ENCODE measurements around the gene TUT4. TPM values are rescaled to one million over a fixed set of nuclear protein-coding genes. Genes with fewer than 3 reads are reported as not detected.

The TUT4 gene
- total RNA-seq, 1 experiment from 2014 or later: 37.4 TPM

- Histone ChIP-seq H3K4me3 (ENCODE audit: low read length) (no peak overlapping the region), H3K27me3 (ENCODE audit: low read length) (no peaks in the 10 kb centered on the region), H4K20me1 (ENCODE audit: low read length) (0 out of 2 replicates have a peak, but pooled peaks cover 2% of the 10 kb centered on the region), H3F3A (ENCODE audit: low read length, unreplicated experiment) (no peaks in the 10 kb centered on the region), H3K4me1 (ENCODE audit: insufficient read depth, low read length) (no peaks in the 10 kb centered on the region; the same call in 1 of the 2 replicates), H3K9ac (ENCODE audit: low read length) (no peak overlapping the region), H3K79me2 (ENCODE audit: low read length) (peaks cover 10% of the 10 kb centered on the region), H3K9me3 (ENCODE audit: low read length) (no peaks in the 10 kb centered on the region), H3K27ac (ENCODE audit: low read length) (no peak overlapping the region), H2AFZ (ENCODE audit: low read length) (no peak overlapping the region), H3K36me3 (ENCODE audit: low read depth, low read length) (no peaks in the 10 kb centered on the region), H3K4me2 (ENCODE audit: low read length) (no peak overlapping the region), H3K9me2 (replicated peaks; ENCODE audit: low read length) (no peaks in the 10 kb centered on the region)
- ChIA-PET POLR2A (ENCODE audit: unreplicated experiment) (no interaction called here), CTCF (no interaction called here)
- no peak for TF ChIP-seq EZH2 (IDR thresholded peaks at IDR 0.05; ENCODE audit: low read length, unreplicated experiment)
- no peak for TF ChIP-seq EZH2phosphoT487 (IDR thresholded peaks at IDR 0.05; ENCODE audit: borderline replicate concordance, low read length)
- no peak for TF ChIP-seq CTCF (conservative IDR thresholded peaks at IDR 0.05; ENCODE audit: low read depth, low read length)
- no peak for ATAC-seq
- no peak for DNase-seq
- intact Hi-C loops (cut with micrococcal nuclease): no loop called here
- no TSS peak for BruUV-seq (replicated peaks)
Observed at GRCh38 chr1:52556641-52557360, 3.9 kb upstream of the TUT4 start.

GRCh38 chr1:52554756-52555155 is 1.9 kb upstream of the TUT4 start:
- Histone ChIP-seq H3K9me3 (ENCODE audit: low read length) (no peaks in the 10 kb centered on the region), H3K36me3 (ENCODE audit: low read depth, low read length) (no peaks in the 10 kb centered on the region), H3K4me3 (ENCODE audit: low read length) (no peak overlapping the region), H3K4me1 (ENCODE audit: insufficient read depth, low read length) (peaks cover 11% of the 10 kb centered on the region), H4K20me1 (ENCODE audit: low read length) (peaks cover 13% of the 10 kb centered on the region), H3K79me2 (ENCODE audit: low read length) (peaks cover 30% of the 10 kb centered on the region), H3K9ac (ENCODE audit: low read length) (no peak overlapping the region), H3K9me2 (replicated peaks; ENCODE audit: low read length) (no peaks in the 10 kb centered on the region), H3K27ac (ENCODE audit: low read length) (no peak overlapping the region), H2AFZ (ENCODE audit: low read length) (no peak overlapping the region), H3K4me2 (ENCODE audit: low read length) (no peak overlapping the region), H3K27me3 (ENCODE audit: low read length) (no peaks in the 10 kb centered on the region), H3F3A (ENCODE audit: low read length, unreplicated experiment) (no peaks in the 10 kb centered on the region)
- DNase-seq (no peak), ATAC-seq (no peak)
- POLR2A ChIA-PET (ENCODE audit: unreplicated experiment): no interaction called here
- intact Hi-C loops (cut with micrococcal nuclease): loop anchor here (5.0 kb wide), 1 partner anchor 133 kb away; no protein-coding TSS in a partner anchor
- TF ChIP-seq CTCF (conservative IDR thresholded peaks at IDR 0.05; ENCODE audit: low read depth, low read length) (no peak), EZH2phosphoT487 (IDR thresholded peaks at IDR 0.05; ENCODE audit: borderline replicate concordance, low read length) (no peak), EZH2 (IDR thresholded peaks at IDR 0.05; ENCODE audit: low read length, unreplicated experiment) (no peak)
- BruUV-seq (replicated peaks): no TSS peak
- CTCF ChIA-PET: no interaction called here

GRCh38 chr1:52554267-52554640 is 1.4 kb upstream of the TUT4 start:
- Histone ChIP-seq H3K9me3 (ENCODE audit: low read length) (no peaks in the 10 kb centered on the region), H3K4me1 (ENCODE audit: insufficient read depth, low read length) (peaks cover 11% of the 10 kb centered on the region), H3K9me2 (replicated peaks; ENCODE audit: low read length) (no peaks in the 10 kb centered on the region), H3K4me3 (ENCODE audit: low read length) (peak overlapping the region; percentile 82; the same call in 1 of the 2 replicates), H2AFZ (ENCODE audit: low read length) (peak overlapping the region; percentile 92; the same call in 1 of the 2 replicates), H3K4me2 (ENCODE audit: low read length) (peak overlapping the region; percentile 91), H3K79me2 (ENCODE audit: low read length) (peaks cover 35% of the 10 kb centered on the region), H4K20me1 (ENCODE audit: low read length) (peaks cover 18% of the 10 kb centered on the region), H3F3A (ENCODE audit: low read length, unreplicated experiment) (no peaks in the 10 kb centered on the region), H3K27ac (ENCODE audit: low read length) (no peak overlapping the region), H3K36me3 (ENCODE audit: low read depth, low read length) (no peaks in the 10 kb centered on the region), H3K27me3 (ENCODE audit: low read length) (no peaks in the 10 kb centered on the region), H3K9ac (ENCODE audit: low read length) (no peak overlapping the region)
- ChIA-PET CTCF (no interaction called here), POLR2A (ENCODE audit: unreplicated experiment) (no interaction called here)
- intact Hi-C loops (cut with micrococcal nuclease): loop anchor here (5.0 kb wide), 1 partner anchor 133 kb away; no protein-coding TSS in a partner anchor
- ATAC-seq (no peak), DNase-seq (no peak)
- TSS peak; percentile 71 for BruUV-seq (replicated peaks)
- TF ChIP-seq EZH2 (IDR thresholded peaks at IDR 0.05; ENCODE audit: low read length, unreplicated experiment) (no peak), CTCF (conservative IDR thresholded peaks at IDR 0.05; ENCODE audit: low read depth, low read length) (no peak), EZH2phosphoT487 (IDR thresholded peaks at IDR 0.05; ENCODE audit: borderline replicate concordance, low read length) (no peak)
